Skeletal muscle satellite cell (primary cell): ENCODE data around the gene BRD3. TPM values are rescaled to one million over a fixed set of nuclear protein-coding genes. Genes with fewer than 3 reads are reported as not detected.
"Not testable (repeated sequence)": the region's sequence is repeated elsewhere in the genome, so short reads cannot be mapped to it uniquely, and the experiment has no call there.

Source experiments
- H3K27me3 ChIP-seq: 2 replicates; pipeline ENCODE4 v1.7.0; 2013; ENCODE audit warnings: low read length; ENCODE audit not compliant: control insufficient read depth, insufficient read depth
- H3K36me3 ChIP-seq: 2 replicates; pipeline ENCODE4 v1.7.0; 2013; ENCODE audit warnings: mild to moderate bottlenecking, control low read depth, low read length; ENCODE audit not compliant: insufficient read depth
- H3K4me1 ChIP-seq: 2 replicates; pipeline ENCODE4 v1.7.0; 2013; ENCODE audit warnings: low read length; ENCODE audit not compliant: control insufficient read depth, insufficient read depth
- H3K4me2 ChIP-seq: 2 replicates; pipeline ENCODE4 v1.7.0; 2013; ENCODE audit warnings: mild to moderate bottlenecking, low read length
- H3K4me3 ChIP-seq: 2 replicates; pipeline ENCODE4 v1.7.0; 2013; ENCODE audit warnings: low read length
- H3K9ac ChIP-seq: 2 replicates; pipeline ENCODE4 v1.7.0; 2013; ENCODE audit warnings: mild to moderate bottlenecking, low read depth, low read length, moderate library complexity
- H3K9me3 ChIP-seq: replicated peaks from 2 replicates; pipeline ENCODE4 v1.7.0; 2013; ENCODE audit warnings: mild to moderate bottlenecking, control low read depth, low read length
- total RNA-seq: library from RNA; depleted of rRNA; stranded (reverse); fragments of >200 nt; gene quantifications from 2 replicates; pipeline ENCODE4 v1.2.3, GENCODE V29; 2012; rRNA removed

BRD3 gene
- 3.0 and 3.9 TPM in 2 replicates for total RNA-seq

DNA sequence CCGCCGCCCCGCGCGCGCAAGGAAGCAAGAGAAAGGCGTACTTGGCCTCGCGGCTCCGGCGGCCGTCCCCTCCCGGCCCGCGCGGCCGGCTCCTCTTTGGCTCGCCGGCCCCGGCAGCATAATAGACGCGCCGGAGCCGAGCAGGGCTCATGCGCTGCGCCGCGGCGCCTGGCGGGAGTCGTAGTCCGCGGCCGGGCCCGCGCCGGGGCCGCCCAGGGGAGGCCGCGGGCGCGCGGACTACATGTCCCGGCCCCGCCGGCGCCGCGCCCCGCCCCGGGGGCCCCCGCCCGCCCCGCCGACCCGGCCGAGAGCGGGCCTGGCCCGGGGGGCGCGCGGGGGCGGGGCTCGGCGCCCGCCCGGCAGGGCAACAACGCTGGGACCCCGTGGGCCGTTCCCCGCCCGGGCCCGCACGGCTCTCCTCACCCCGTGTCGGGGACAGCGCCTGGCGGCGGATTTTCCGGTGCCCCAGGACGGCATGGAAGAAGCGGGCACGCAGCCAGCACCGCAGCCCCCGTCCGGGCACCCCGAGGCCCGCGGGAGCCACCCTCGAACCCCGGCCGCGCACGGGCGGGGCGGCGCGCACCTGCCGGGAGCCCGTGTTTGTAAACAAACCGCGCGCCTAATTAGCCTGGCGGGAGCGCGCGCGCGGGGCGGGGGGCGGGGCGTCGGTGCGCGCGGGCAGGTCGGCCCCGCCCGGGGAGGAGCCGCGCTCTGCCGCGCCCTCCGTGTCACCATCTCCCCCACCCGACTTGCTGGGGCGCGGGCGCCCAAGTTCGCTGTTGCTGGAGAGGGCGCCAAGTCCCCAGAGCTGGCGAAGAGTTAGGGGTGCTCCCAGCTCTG, at the start of gene BRD3:
TSS of gene BRD3 (minus strand) at position 123 of the 840 bp plus-strand sequence. CDS start 14,549 bp downstream, outside the sequence.
- Histone ChIP-seq H3K9ac (peak within 1 kb of the TSS; percentile 95), H3K4me3 (peak within 1 kb of the TSS; percentile 96), H3K36me3 (peaks cover 8% of the 10 kb centered on the region), H3K9me3 (no peaks in the 10 kb centered on the region), H3K4me1 (peaks cover 20% of the 10 kb centered on the region), H3K4me2 (peak within 1 kb of the TSS; percentile 99), H3K27me3 (peaks cover 24% of the 10 kb centered on the region)

DNA sequence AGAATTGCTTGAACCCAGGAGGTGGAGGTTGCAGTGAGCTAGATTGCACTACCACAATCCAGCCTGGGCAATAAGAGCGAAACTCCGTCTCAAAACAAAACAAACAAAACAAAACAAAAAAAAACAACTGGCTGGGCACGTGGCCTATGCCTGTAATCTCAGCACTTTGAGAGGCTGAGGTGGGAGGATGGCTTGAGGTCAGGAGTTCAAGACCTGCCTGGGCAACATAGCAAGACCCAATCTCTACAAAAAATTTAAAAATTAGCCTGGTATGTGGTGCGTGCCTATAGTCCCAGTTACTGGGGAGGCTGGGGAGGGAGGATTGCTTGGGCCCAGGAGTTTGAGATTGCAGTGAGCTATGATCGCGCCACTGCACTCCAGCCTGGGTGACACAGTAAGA, 44.7 kb upstream of the BRD3 start:
- no peaks in the 10 kb centered on the region for H3K4me1 ChIP-seq
- H3K27me3 ChIP-seq = peaks cover 10% of the 10 kb centered on the region
- no peaks in the 10 kb centered on the region for H3K36me3 ChIP-seq
- no peak overlapping the region for H3K4me3 ChIP-seq
- H3K9ac ChIP-seq = no peak overlapping the region
- H3K4me2 ChIP-seq = no peak overlapping the region
- no peaks in the 10 kb centered on the region for H3K9me3 ChIP-seq

DNA sequence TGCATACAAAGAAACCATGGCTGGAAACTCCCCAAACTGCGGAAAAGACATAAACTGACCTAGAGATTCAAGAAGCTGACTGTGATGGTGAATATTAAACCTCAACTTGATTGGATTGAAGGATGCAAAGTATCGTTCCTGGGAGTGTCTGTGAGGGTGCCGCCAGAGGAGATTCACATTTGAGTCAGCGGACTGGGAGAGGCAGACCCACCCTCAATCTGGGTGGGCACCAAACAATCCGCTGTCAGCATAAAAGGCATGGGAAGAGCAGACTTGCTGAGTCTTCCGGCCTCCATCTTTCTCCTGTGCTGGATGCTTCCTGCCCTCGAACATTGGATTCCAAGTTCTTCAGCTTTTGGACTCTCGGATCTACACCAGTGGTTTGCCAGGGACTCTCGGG, 43.2 kb upstream of the BRD3 start:
- no peaks in the 10 kb centered on the region for H3K4me1 ChIP-seq
- H3K9ac ChIP-seq = no peak overlapping the region
- H3K36me3 ChIP-seq = no peaks in the 10 kb centered on the region
- no peak overlapping the region for H3K4me3 ChIP-seq
- peaks cover 16% of the 10 kb centered on the region for H3K27me3 ChIP-seq
- no peak overlapping the region for H3K4me2 ChIP-seq
- H3K9me3 ChIP-seq = no peaks in the 10 kb centered on the region

GRCh38 chr9:134103391-134103998, 35.7 kb upstream of the BRD3 start:
- Histone ChIP-seq H3K36me3 (no peaks in the 10 kb centered on the region), H3K27me3 (peaks cover 42% of the 10 kb centered on the region), H3K4me3 (no peak overlapping the region), H3K4me2 (no peak overlapping the region), H3K9me3 (no peaks in the 10 kb centered on the region), H3K4me1 (no peaks in the 10 kb centered on the region), H3K9ac (no peak overlapping the region)

GRCh38 chr9:134101623-134102149, 33.9 kb upstream of the BRD3 start:
- peaks cover 30% of the 10 kb centered on the region for H3K27me3 ChIP-seq
- no peaks in the 10 kb centered on the region for H3K4me1 ChIP-seq
- H3K36me3 ChIP-seq = no peaks in the 10 kb centered on the region
- no peak overlapping the region for H3K9ac ChIP-seq
- H3K4me2 ChIP-seq = no peak overlapping the region
- H3K4me3 ChIP-seq = no peak overlapping the region
- no peaks in the 10 kb centered on the region for H3K9me3 ChIP-seq

GRCh38 chr9:134101133-134101532, 33.3 kb upstream of the BRD3 start:
- H3K4me3 ChIP-seq, H3K4me2 ChIP-seq, H3K9ac ChIP-seq, H3K4me1 ChIP-seq, H3K36me3 ChIP-seq, H3K9me3 ChIP-seq: not testable (repeated sequence)
- peaks cover 28% of the 10 kb centered on the region for H3K27me3 ChIP-seq

DNA sequence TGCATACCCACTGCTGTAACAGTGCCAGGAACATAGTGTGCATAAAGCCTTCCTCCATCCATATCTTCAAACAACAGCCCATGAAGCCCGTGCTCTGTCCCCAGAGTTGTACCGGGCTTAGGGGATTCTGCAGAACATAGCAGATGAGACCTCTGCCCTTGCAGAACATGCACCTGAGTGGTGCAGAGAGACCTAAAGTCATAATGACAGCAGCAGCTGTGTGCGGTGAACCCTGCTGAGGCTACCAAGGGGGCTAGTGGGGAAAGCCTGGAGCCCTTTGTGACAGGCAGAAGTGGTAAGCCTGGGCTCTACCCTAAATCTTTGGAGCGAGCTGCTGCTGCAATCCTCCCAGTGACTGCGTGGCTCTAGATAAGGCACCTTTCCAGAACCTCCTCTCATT, 32.2 kb upstream of the BRD3 start:
- Histone ChIP-seq H3K9ac (no peak overlapping the region), H3K4me3 (no peak overlapping the region), H3K27me3 (peaks cover 35% of the 10 kb centered on the region)

GRCh38 chr9:134099123-134099761, 31.4 kb upstream of the BRD3 start:
- Histone ChIP-seq H3K36me3 (no peaks in the 10 kb centered on the region), H3K4me2 (no peak overlapping the region), H3K4me1 (no peaks in the 10 kb centered on the region), H3K4me3 (no peak overlapping the region), H3K9me3 (no peaks in the 10 kb centered on the region), H3K27me3 (peaks cover 38% of the 10 kb centered on the region), H3K9ac (no peak overlapping the region)

More for the DNA sequence above, 32.2 kb upstream of the BRD3 start:
- Histone ChIP-seq H3K4me1 (no peaks in the 10 kb centered on the region), H3K4me2 (no peak overlapping the region), H3K9me3 (no peaks in the 10 kb centered on the region), H3K36me3 (no peaks in the 10 kb centered on the region)

- no peaks in the 10 kb centered on the region for H3K4me1 ChIP-seq
- H3K9me3 ChIP-seq = no peaks in the 10 kb centered on the region
- no peak overlapping the region for H3K4me3 ChIP-seq
- H3K27me3 ChIP-seq = peaks cover 22% of the 10 kb centered on the region
- no peak overlapping the region for H3K4me2 ChIP-seq
- H3K9ac ChIP-seq = no peak overlapping the region
- no peaks in the 10 kb centered on the region for H3K36me3 ChIP-seq
Observed at GRCh38 chr9:134089972-134090371, 22.1 kb upstream of the BRD3 start.

- no peaks in the 10 kb centered on the region for H3K9me3 ChIP-seq
- no peak overlapping the region for H3K4me2 ChIP-seq
- H3K4me3 ChIP-seq = no peak overlapping the region
- H3K9ac ChIP-seq = no peak overlapping the region
- H3K36me3 ChIP-seq = no peaks in the 10 kb centered on the region
- H3K4me1 ChIP-seq = no peaks in the 10 kb centered on the region
- H3K27me3 ChIP-seq = peaks cover 21% of the 10 kb centered on the region
Observed at GRCh38 chr9:134088063-134088725, 20.4 kb upstream of the BRD3 start.

- H3K9me3 ChIP-seq = no peaks in the 10 kb centered on the region
- H3K4me3 ChIP-seq = no peak overlapping the region
- H3K9ac ChIP-seq = no peak overlapping the region
- H3K4me2 ChIP-seq = no peak overlapping the region
- no peaks in the 10 kb centered on the region for H3K36me3 ChIP-seq
- peaks cover 27% of the 10 kb centered on the region for H3K27me3 ChIP-seq
- no peaks in the 10 kb centered on the region for H3K4me1 ChIP-seq
Observed at GRCh38 chr9:134085674-134086073, 17.8 kb upstream of the BRD3 start.
